Loucy (cell line): ENCODE data around the gene PROM2.

Experiments used
- H2AFZ ChIP-seq: fragments of 200-600 bp; sonication (generic); 2 replicates; pipeline ENCODE4 v1.6.0; 2016; ENCODE audit warnings: antibody characterized with exemption, mild to moderate bottlenecking, low read length, moderate library complexity
- H3F3A ChIP-seq: fragments of 200-600 bp; 2 replicates; pipeline ENCODE4 v1.6.0; 2016; ENCODE audit warnings: antibody characterized with exemption, low read depth, mild to moderate bottlenecking
- H3K27me3 ChIP-seq: fragments of 200-600 bp; sonication (generic); 2 replicates; pipeline ENCODE4 v1.6.1; 2014; ENCODE audit warnings: low read length, mild to moderate bottlenecking; ENCODE audit not compliant: insufficient read depth, poor library complexity, severe bottlenecking
- H3K36me3 ChIP-seq: fragments of 200-600 bp; sonication (generic); 2 replicates; pipeline ENCODE4 v1.6.1; 2016; ENCODE audit warnings: low read length; ENCODE audit not compliant: insufficient read depth
- H3K4me1 ChIP-seq: fragments of 200-600 bp; sonication (generic); 2 replicates; pipeline ENCODE4 v1.5.1; 2014; ENCODE audit warnings: low read length, mild to moderate bottlenecking; ENCODE audit not compliant: insufficient read depth, poor library complexity, severe bottlenecking
- H3K4me2 ChIP-seq: fragments of 200-600 bp; sonication (generic); 2 replicates; pipeline ENCODE4 v1.6.0; 2014; ENCODE audit warnings: antibody characterized with exemption, low read length, low read depth, mild to moderate bottlenecking; ENCODE audit not compliant: poor library complexity, severe bottlenecking
- H3K4me3 ChIP-seq: fragments of 200-600 bp; sonication (generic); 2 replicates; pipeline ENCODE4 v1.5.1; 2014; ENCODE audit warnings: low read length, mild to moderate bottlenecking, mixed read lengths; ENCODE audit not compliant: poor library complexity, severe bottlenecking
- H3K79me2 ChIP-seq: fragments of 200-600 bp; sonication (generic); 2 replicates; pipeline ENCODE4 v1.6.1; 2014; ENCODE audit warnings: low read length; ENCODE audit not compliant: insufficient read depth
- H3K9ac ChIP-seq: fragments of 200-600 bp; sonication (generic); 2 replicates; pipeline ENCODE4 v1.6.0; 2014; ENCODE audit warnings: mild to moderate bottlenecking, low read depth, low read length, moderate library complexity; ENCODE audit not compliant: poor library complexity, severe bottlenecking
- H3K9me2 ChIP-seq: fragments of 200-600 bp; sonication (generic); replicated peaks from 2 replicates; pipeline ENCODE4 v1.6.1; 2016; ENCODE audit warnings: low read depth, low read length, mixed read lengths
- H3K9me3 ChIP-seq: fragments of 200-600 bp; sonication (generic); 2 replicates; pipeline ENCODE4 v1.6.1; 2014; ENCODE audit warnings: mild to moderate bottlenecking, antibody characterized with exemption, low read length, low read depth; ENCODE audit not compliant: insufficient read depth
- H4K20me1 ChIP-seq: fragments of 200-600 bp; sonication (generic); 2 replicates; pipeline ENCODE4 v1.6.0; 2014; ENCODE audit warnings: antibody characterized with exemption, low read length, mild to moderate bottlenecking; ENCODE audit not compliant: insufficient read depth, poor library complexity, severe bottlenecking
- EZH2phosphoT487 ChIP-seq: fragments of 200-600 bp; IDR thresholded peaks from 2 replicates; pipeline ENCODE4 v1.6.1; 2018; ENCODE audit warnings: antibody characterized with exemption, mild to moderate bottlenecking, moderate library complexity, borderline replicate concordance
- TF ChIP-seq, protein P1 (sequence below): fragments of 200-600 bp; sonication (generic); conservative IDR thresholded peaks from 2 replicates; pipeline ENCODE4 v1.5.1; 2014; ENCODE audit warnings: mild to moderate bottlenecking, antibody characterized with exemption, low read length

Gene PROM2

DNA sequence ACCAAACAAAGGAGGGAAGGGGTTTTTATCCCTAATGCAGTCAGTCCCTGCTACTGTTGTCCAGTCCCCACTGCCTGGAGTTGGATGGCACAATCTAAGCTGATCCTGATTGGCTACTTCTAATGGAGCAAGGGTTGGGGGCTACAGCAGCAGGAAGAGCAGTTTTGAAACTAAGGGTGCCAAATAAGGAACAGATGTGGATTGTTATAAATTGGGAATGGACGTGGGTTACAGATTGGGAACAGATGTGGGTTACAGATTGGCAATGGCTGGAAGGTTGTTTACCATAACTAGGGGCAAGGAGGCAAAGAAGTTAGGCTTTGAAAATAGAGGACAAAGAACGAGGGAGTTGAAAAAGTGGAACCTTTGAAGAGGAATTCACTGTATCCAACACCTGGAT, 16.0 kb upstream of the PROM2 start:
- H3K27me3 ChIP-seq = no peaks in the 10 kb centered on the region
- no peaks in the 10 kb centered on the region for H3K36me3 ChIP-seq
- H3K4me2 ChIP-seq = no peak overlapping the region
- H3K9me2 ChIP-seq = no peaks in the 10 kb centered on the region
- no peak overlapping the region for H3K4me3 ChIP-seq
- TF ChIP-seq EZH2phosphoT487 = no peak
- TF ChIP-seq, protein P1, sequence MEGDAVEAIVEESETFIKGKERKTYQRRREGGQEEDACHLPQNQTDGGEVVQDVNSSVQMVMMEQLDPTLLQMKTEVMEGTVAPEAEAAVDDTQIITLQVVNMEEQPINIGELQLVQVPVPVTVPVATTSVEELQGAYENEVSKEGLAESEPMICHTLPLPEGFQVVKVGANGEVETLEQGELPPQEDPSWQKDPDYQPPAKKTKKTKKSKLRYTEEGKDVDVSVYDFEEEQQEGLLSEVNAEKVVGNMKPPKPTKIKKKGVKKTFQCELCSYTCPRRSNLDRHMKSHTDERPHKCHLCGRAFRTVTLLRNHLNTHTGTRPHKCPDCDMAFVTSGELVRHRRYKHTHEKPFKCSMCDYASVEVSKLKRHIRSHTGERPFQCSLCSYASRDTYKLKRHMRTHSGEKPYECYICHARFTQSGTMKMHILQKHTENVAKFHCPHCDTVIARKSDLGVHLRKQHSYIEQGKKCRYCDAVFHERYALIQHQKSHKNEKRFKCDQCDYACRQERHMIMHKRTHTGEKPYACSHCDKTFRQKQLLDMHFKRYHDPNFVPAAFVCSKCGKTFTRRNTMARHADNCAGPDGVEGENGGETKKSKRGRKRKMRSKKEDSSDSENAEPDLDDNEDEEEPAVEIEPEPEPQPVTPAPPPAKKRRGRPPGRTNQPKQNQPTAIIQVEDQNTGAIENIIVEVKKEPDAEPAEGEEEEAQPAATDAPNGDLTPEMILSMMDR = no peak
- no peaks in the 10 kb centered on the region for H3F3A ChIP-seq
- no peak overlapping the region for H2AFZ ChIP-seq
- H3K79me2 ChIP-seq = no peaks in the 10 kb centered on the region
- H3K4me1 ChIP-seq = no peaks in the 10 kb centered on the region
- no peaks in the 10 kb centered on the region for H3K9me3 ChIP-seq
- H4K20me1 ChIP-seq = no peaks in the 10 kb centered on the region
- no peak overlapping the region for H3K9ac ChIP-seq

DNA sequence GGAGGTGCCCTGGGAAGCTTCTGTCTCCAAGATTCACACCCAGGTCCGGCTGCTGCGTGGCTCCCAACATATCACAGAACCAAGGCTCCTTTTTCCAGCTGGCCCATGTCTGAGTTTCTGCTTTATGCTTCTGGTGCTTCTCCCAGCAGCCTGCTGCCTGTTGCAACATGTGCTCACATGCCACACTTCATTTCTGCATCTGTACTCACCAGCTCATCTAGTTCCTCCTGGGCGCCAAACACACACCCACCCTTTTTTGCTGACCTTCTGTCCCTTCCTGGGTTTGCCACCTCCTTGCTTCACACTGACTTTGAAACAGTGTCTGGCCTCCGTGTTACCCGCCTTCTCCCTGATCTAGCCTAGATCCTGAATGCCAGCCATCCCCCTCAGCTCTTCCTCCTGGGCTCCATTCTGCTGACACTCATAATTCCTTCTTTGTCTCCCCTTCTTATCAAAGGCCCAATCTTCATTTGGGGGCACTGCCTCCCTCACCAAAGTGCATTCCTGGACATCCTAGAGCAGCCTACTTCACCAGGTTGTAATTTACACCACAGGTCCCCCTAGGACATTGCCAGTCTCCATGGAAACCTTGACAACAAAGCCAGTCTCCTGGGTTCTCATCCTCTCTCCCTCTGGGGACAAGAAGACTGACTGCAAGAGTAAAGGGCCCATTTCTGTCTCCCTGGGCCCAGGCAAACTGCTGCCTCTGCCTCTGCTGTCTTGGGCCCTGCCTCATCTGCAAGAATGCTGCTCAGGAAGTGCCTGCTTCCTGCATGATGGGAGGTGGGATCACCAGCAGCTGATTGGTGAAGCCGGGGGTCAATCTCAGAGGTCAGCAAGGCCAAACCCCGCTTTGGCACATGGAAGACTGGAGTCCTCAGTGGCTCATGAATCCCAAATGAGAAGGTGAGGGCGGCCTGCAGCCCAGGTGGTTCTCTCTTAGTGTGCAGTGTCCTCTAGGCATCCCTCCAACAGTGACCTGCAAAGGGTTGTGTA, 13.9 kb upstream of the PROM2 start:
- Histone ChIP-seq H3K4me2 (no peak overlapping the region), H3K27me3 (no peaks in the 10 kb centered on the region), H2AFZ (no peak overlapping the region), H3K9me3 (no peaks in the 10 kb centered on the region), H4K20me1 (no peaks in the 10 kb centered on the region), H3K36me3 (no peaks in the 10 kb centered on the region), H3K9ac (no peak overlapping the region), H3F3A (no peaks in the 10 kb centered on the region), H3K4me1 (no peaks in the 10 kb centered on the region), H3K4me3 (no peak overlapping the region), H3K9me2 (no peaks in the 10 kb centered on the region), H3K79me2 (no peaks in the 10 kb centered on the region)
- no peak for TF ChIP-seq EZH2phosphoT487
- TF ChIP-seq, protein P1 = no peak

DNA sequence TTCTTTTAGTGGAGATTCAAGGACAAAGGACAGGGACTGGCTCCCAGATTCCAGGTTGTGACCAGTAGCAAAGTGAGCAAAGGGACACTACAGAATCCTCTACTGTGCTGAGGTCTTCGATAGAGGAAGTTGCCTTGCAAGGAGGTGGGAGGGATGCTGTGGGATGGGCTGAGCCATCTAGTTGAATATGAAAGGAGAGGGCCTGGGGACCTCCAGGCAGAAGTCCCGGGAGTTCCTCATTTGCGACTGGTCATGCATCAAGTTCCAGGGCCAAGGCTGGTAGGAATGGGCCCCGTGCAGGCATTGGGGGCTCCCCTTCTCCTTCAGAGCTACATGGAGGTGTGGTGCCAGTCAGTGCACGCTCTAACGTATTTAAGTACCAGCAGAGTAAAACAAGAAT, 12.6 kb upstream of the PROM2 start:
- H3F3A ChIP-seq = no peaks in the 10 kb centered on the region
- no peaks in the 10 kb centered on the region for H3K9me3 ChIP-seq
- H3K9me2 ChIP-seq = no peaks in the 10 kb centered on the region
- H3K79me2 ChIP-seq = no peaks in the 10 kb centered on the region
- H3K36me3 ChIP-seq = no peaks in the 10 kb centered on the region
- H3K9ac ChIP-seq = no peak overlapping the region
- no peak overlapping the region for H3K4me2 ChIP-seq
- no peaks in the 10 kb centered on the region for H3K4me1 ChIP-seq
- H3K27me3 ChIP-seq = no peaks in the 10 kb centered on the region
- H2AFZ ChIP-seq = no peak overlapping the region
- TF ChIP-seq EZH2phosphoT487 = no peak
- TF ChIP-seq, protein P1 = no peak
- no peak overlapping the region for H3K4me3 ChIP-seq
- no peaks in the 10 kb centered on the region for H4K20me1 ChIP-seq
